Fibroblast of lung (primary cell): ENCODE data around the gene AK8. TPM values are rescaled to one million over a fixed set of nuclear protein-coding genes. Genes with fewer than 3 reads are reported as not detected.

Source experiments
- DNase-seq, 2 donors: peaks; one replicate each; pipeline versions ENCODE4 v3.0.0 to v3.0.0-alpha.2; 2010; ENCODE audit warnings: low read depth in 2 of 2
- H2AFZ ChIP-seq: 2 replicates; pipeline ENCODE4 v1.5.1; 2012; ENCODE audit warnings: low read length, control low read depth, inconsistent platforms
- H3K27ac ChIP-seq: 2 replicates; pipeline ENCODE4 v1.5.1; 2011; ENCODE audit warnings: low read length, control low read depth; ENCODE audit not compliant: insufficient read depth
- H3K27me3 ChIP-seq: 2 replicates; pipeline ENCODE4 v1.5.1; 2011; ENCODE audit warnings: mild to moderate bottlenecking, low read length; ENCODE audit not compliant: control insufficient read depth, insufficient read depth
- H3K36me3 ChIP-seq: 2 replicates; pipeline ENCODE4 v1.5.1; 2011; ENCODE audit warnings: low read length; ENCODE audit not compliant: control insufficient read depth, insufficient read depth
- H3K4me1 ChIP-seq: 2 replicates; pipeline ENCODE4 v1.5.1; 2011; ENCODE audit warnings: low read length; ENCODE audit not compliant: control insufficient read depth, insufficient read depth; ENCODE audit errors: extremely low read depth
- H3K4me2 ChIP-seq: 2 replicates; pipeline ENCODE4 v1.5.1; 2011; ENCODE audit warnings: low read length, control low read depth; ENCODE audit not compliant: insufficient read depth; ENCODE audit errors: extremely low read depth
- H3K4me3 ChIP-seq, 4 experiments: fragments of 200-600 bp in 1 of 4; sonication (generic) in 1 of 4; replicated peaks in 1 of 4; 2 replicates each; pipeline ENCODE4 v1.5.1; 2011 to 2016; ENCODE audit warnings: low read length in 4 of 4, low read depth in 3 of 4, mild to moderate bottlenecking in 3 of 4, control low read depth in 2 of 4, inconsistent platforms in 1 of 4, mixed read lengths in 1 of 4; ENCODE audit not compliant: insufficient read depth in 1 of 4; ENCODE audit errors: control extremely low read depth in 1 of 4
- H3K79me2 ChIP-seq: 2 replicates; pipeline ENCODE4 v1.5.1; 2012; ENCODE audit warnings: mild to moderate bottlenecking, low read length, inconsistent platforms; ENCODE audit not compliant: control insufficient read depth, insufficient read depth
- H3K9ac ChIP-seq: 2 replicates; pipeline ENCODE4 v1.5.1; 2011; ENCODE audit warnings: mild to moderate bottlenecking, low read length, control low read depth; ENCODE audit not compliant: insufficient read depth
- H3K9me3 ChIP-seq: 2 replicates; pipeline ENCODE4 v1.5.1; 2012; ENCODE audit warnings: low read depth, low read length; ENCODE audit not compliant: control insufficient read depth, insufficient read depth
- H4K20me1 ChIP-seq: 2 replicates; pipeline ENCODE4 v1.5.1; 2011; ENCODE audit warnings: low read length; ENCODE audit not compliant: control insufficient read depth, insufficient read depth; ENCODE audit errors: extremely low read depth
- CTCF ChIP-seq, 2 donors: IDR thresholded peaks in 1 of 2; conservative IDR thresholded peaks in 1 of 2; 1 replicate in 1 of 2; 2 replicates in 1 of 2; pipeline ENCODE4 v1.5.1; 2011 to 2012; ENCODE audit warnings: low read length in 2 of 2, control low read depth in 1 of 2, inconsistent platforms in 1 of 2, low read depth in 1 of 2, mild to moderate bottlenecking in 1 of 2
- EZH2 ChIP-seq: IDR thresholded peaks from 2 replicates; pipeline ENCODE4 v1.5.1; 2012; ENCODE audit warnings: low read length, control low read depth, mild to moderate bottlenecking; ENCODE audit errors: missing control alignments
- polyA plus RNA-seq, 2 donors: library from polyadenylated mRNA; depleted of rRNA in 1 of 2; stranded (reverse) in 1 of 2; unstranded in 1 of 2; fragments of >200 nt; gene quantifications; 2 replicates each; pipeline ENCODE4 v1.2.1, GENCODE V29; 2011 to 2012; ENCODE audit warnings: missing spikeins in 1 of 2
- total RNA-seq: library from RNA; depleted of rRNA; stranded (reverse); fragments of >200 nt; gene quantifications from 2 replicates; pipeline ENCODE4 v1.2.1, GENCODE V29; 2014

Gene AK8
- total and polyA plus RNA-seq, 2 donors (not counting 1 experiment from before 2014, with no cell fraction given) = 0.17 to 0.50 TPM

- no peaks in the 10 kb centered on the region for H3K27me3 ChIP-seq
- TF ChIP-seq CTCF (conservative IDR thresholded peaks at IDR 0.05 in 1 of 2, IDR thresholded peaks at IDR 0.05 in 1 of 2; ENCODE audit: low read depth in 1 of 2, low read length in 2 of 2) (no peak), EZH2 (no peak)
- peaks cover 17% of the 10 kb centered on the region for H3K36me3 ChIP-seq
- H3K9me3 ChIP-seq = no peaks in the 10 kb centered on the region
- H2AFZ ChIP-seq = no peak overlapping the region
- no peaks in the 10 kb centered on the region for H4K20me1 ChIP-seq
- no peaks in the 10 kb centered on the region for H3K4me1 ChIP-seq
- no peak for DNase-seq
- H3K9ac ChIP-seq = no peak overlapping the region
- H3K27ac ChIP-seq = no peak overlapping the region
- H3K4me2 ChIP-seq = no peak overlapping the region
- H3K79me2 ChIP-seq = no peaks in the 10 kb centered on the region
- no peak overlapping the region for H3K4me3 ChIP-seq
These were observed 27.6 kb upstream of the AK8 start for GRCh38 chr9:132905726-132906125.

- no peak overlapping the region for H3K9ac ChIP-seq
- no peak for DNase-seq
- no peaks in the 10 kb centered on the region for H3K9me3 ChIP-seq
- H3K79me2 ChIP-seq = no peaks in the 10 kb centered on the region
- H3K27ac ChIP-seq = no peak overlapping the region
- H3K4me3 ChIP-seq = no peak overlapping the region
- peaks cover 16% of the 10 kb centered on the region for H3K36me3 ChIP-seq
- no peaks in the 10 kb centered on the region for H3K27me3 ChIP-seq
- H3K4me1 ChIP-seq = no peaks in the 10 kb centered on the region
- H4K20me1 ChIP-seq = no peaks in the 10 kb centered on the region
- no peak overlapping the region for H3K4me2 ChIP-seq
- H2AFZ ChIP-seq = no peak overlapping the region
- TF ChIP-seq CTCF (conservative IDR thresholded peaks at IDR 0.05 in 1 of 2, IDR thresholded peaks at IDR 0.05 in 1 of 2; ENCODE audit: low read depth in 1 of 2, low read length in 2 of 2) (no peak), EZH2 (no peak)
These were observed 25.7 kb upstream of the AK8 start for GRCh38 chr9:132903574-132904492.

- H3K27ac ChIP-seq = peak overlapping the region; percentile 24
These were observed 24.1 kb upstream of the AK8 start for GRCh38 chr9:132901858-132902831.

More at GRCh38 chr9:132901858-132902831, 24.1 kb upstream of the AK8 start:
- no peak overlapping the region for H2AFZ ChIP-seq
- no peak overlapping the region for H3K4me2 ChIP-seq
- no peaks in the 10 kb centered on the region for H4K20me1 ChIP-seq
- H3K4me3 ChIP-seq = no peak overlapping the region
- H3K4me1 ChIP-seq = no peaks in the 10 kb centered on the region
- H3K9ac ChIP-seq = no peak overlapping the region
- TF ChIP-seq CTCF (conservative IDR thresholded peaks at IDR 0.05 in 1 of 2, IDR thresholded peaks at IDR 0.05 in 1 of 2; ENCODE audit: low read depth in 1 of 2, low read length in 2 of 2) (peak; percentile 92 to 96), EZH2 (no peak)
- H3K27me3 ChIP-seq = no peaks in the 10 kb centered on the region
- DNase-seq = peak; percentile 76 to 83
- H3K36me3 ChIP-seq = peaks cover 21% of the 10 kb centered on the region
- H3K79me2 ChIP-seq = no peaks in the 10 kb centered on the region
- H3K9me3 ChIP-seq = no peaks in the 10 kb centered on the region
